ENCODE data around the gene KCNK3.

KCNK3 gene

DNA sequence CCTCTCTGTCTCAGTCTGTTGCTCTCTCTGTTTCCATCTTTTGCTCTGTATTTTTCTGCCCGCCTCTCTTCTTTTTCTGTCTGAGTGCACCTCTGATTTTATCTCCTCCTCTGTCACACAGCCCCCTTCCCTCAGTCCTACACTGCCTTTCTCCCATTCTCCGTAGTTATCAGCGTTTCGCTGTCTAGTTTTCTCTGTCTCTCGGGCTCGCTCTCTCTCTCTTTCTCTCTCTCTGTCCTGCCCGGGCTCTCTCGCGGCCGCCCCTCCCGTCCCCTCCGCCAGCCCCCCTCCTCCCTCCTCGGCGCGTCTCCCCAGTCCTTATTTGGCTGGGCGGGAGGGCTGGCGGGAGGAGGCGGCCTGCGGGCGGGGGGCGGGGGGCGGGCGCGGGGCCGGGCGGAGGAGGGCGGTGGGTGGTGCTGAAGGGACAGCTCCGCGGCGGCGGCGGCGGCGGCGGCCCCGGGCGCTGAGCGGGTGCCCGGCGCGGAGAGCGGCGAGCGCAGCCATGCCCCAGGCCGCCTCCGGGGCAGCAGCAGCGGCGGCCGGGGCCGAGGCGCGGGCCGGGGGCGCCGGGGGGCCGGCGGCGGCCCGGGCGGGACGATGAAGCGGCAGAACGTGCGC is at the start of gene KCNK3:
Gene KCNK3 (plus strand): TSS at position 444 of the 618 bp plus-strand sequence. CDS start 154 bp downstream, at position 598.
- peak; percentile 27 for DNase-seq (ENCODE audit: low spot score)
- Mint-ChIP-seq H3K4me3 (no peak within 1 kb of the TSS), H3K9me3 (no peaks in the 10 kb centered on the region), H3K4me1 (ENCODE audit: low read depth) (no peaks in the 10 kb centered on the region), H3K27ac (no peak within 1 kb of the TSS), H3K27me3 (ENCODE audit: low read depth) (peaks cover 42% of the 10 kb centered on the region), H3K36me3 (ENCODE audit: low read depth) (no peaks in the 10 kb centered on the region)

DNA sequence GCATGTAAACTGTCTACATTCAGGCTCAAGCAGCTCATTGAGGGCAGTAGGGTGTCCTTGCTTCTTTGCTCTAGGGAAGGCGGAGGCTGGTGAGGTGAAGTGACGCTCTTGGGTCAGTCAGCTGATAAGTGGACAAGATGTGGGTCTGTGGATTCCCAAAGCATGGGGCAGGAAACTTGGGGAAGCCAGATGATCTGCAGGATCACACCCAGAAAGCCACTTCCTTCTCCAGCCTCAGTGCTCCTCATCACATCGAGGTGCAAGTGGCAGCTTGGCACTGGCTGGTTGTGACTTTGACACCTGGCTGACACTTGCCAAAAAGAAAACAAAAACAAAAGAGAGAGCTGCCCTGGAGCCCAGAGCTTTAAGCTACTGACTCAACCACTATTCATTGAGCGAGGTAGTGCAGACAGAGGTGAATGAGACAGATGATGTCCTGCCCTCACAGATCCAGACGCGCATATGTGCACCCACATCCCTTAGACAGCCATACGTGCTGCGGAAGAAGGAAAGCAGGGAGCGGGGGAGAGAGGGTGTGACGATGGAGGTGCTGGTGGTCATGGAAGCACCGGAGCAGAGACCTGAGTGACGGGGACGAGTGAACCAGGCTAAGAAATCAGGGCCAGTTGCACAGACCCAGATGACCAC is 48.2 kb upstream of the KCNK3 start:
- Mint-ChIP-seq H3K27ac (no peak overlapping the region), H3K9me3 (no peaks in the 10 kb centered on the region), H3K4me1 (ENCODE audit: low read depth) (no peaks in the 10 kb centered on the region), H3K36me3 (ENCODE audit: low read depth) (no peaks in the 10 kb centered on the region), H3K4me3 (no peak overlapping the region), H3K27me3 (ENCODE audit: low read depth) (peaks cover 21% of the 10 kb centered on the region)
- no peak for DNase-seq (ENCODE audit: low spot score)

DNA sequence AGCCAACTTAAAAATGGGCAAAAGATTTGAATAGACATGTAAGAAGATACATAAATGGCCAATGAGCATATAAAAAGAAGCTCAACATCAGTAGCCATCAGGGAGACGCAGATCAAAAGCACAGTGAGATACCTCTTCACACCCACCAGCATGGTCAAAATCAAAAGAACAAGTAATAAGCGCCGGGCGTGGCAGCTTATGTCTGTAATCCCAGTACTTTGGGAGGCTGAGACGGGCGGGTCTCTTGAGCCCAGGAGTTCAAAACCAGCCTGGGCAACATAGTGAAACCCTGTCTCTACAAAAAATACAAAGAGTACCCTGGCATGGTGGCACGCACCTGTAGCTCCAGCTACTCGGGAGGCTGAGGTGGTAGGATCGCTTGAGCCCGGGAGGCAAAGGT is 46.8 kb upstream of the KCNK3 start:
- Mint-ChIP-seq H3K27ac (no peak overlapping the region), H3K27me3 (ENCODE audit: low read depth) (peaks cover 18% of the 10 kb centered on the region), H3K9me3 (no peaks in the 10 kb centered on the region), H3K4me1 (ENCODE audit: low read depth) (no peaks in the 10 kb centered on the region), H3K36me3 (ENCODE audit: low read depth) (no peaks in the 10 kb centered on the region), H3K4me3 (no peak overlapping the region)
- no peak for DNase-seq (ENCODE audit: low spot score)

DNA sequence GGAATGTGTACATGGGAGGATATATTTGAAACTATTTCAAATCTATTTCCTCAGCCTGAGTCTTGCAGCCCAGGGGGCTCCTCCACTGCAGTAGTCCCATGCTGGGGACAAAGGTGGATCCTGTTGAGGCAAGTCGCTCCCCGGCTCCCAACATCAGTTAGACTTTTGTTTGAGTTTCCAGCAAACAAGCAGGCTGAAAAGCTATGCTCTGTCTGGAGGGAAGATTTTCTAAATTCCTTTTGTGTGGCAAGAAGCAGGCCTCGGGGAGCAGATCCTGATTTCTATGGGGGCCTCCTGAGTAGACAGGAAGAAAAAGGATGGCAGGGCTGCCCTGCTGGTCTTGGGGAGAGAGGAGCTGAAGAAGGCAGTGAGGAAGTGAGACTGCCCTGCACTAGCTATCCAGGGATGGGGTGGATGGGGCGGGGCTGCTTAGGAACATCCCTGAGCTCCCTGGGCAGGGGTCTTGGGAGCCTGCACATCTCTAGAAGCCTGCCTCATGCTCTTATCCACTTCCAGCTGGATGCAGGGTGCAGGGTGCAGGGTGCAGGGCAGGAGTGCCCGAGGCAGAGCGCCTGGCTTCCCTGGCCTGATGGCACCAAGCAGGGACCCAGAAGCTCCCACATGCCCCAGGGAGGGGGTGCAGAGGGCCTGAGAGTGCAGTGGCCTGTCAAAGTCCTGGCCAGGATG is 45.4 kb upstream of the KCNK3 start:
- Mint-ChIP-seq H3K27ac (no peak overlapping the region), H3K27me3 (ENCODE audit: low read depth) (peaks cover 15% of the 10 kb centered on the region), H3K36me3 (ENCODE audit: low read depth) (no peaks in the 10 kb centered on the region), H3K9me3 (no peaks in the 10 kb centered on the region), H3K4me1 (ENCODE audit: low read depth) (no peaks in the 10 kb centered on the region), H3K4me3 (no peak overlapping the region)
- DNase-seq (ENCODE audit: low spot score) = no peak

DNA sequence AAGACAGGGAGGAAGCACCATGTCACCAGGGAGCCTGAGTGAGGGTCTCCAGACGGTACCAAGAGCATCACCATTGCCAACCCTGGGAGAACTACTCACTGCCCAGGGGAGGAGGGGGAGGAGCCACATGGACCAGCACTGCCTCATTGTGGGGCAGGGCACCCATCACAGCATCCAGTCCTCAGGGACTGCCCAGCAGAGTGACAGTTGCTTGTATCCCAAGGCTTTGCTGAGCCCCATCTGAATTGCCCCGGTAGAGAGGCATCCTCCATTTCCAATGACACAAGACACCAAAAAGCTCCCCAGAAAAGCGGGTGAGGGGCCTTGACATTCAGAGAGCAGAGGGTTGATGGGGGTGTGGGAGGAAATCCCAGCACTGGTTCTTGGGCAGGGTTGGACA is 44.5 kb upstream of the KCNK3 start:
- no peak for DNase-seq (ENCODE audit: low spot score)
- Mint-ChIP-seq H3K27me3 (ENCODE audit: low read depth) (peaks cover 15% of the 10 kb centered on the region), H3K4me3 (no peak overlapping the region), H3K4me1 (ENCODE audit: low read depth) (no peaks in the 10 kb centered on the region), H3K36me3 (ENCODE audit: low read depth) (no peaks in the 10 kb centered on the region), H3K27ac (no peak overlapping the region), H3K9me3 (no peaks in the 10 kb centered on the region)

DNA sequence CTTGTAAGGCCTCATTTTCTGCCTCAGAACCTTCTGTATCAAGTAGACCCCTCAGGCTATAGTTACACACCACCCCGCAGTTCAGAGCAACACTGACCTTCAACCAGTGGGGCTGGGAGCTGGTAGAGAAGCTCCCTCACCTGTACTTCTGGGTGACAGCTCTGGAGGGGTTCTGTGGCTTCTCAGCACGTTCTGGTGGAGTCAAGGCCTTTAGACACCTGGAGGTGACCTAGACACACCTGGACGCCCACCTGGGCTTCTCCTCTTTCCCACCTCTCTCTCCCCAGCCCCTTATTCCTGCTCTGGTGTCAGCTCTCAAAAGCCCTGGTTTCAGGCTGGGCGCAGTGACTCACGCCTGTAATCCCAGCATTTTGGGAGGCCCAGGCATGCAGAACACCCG is 44.0 kb upstream of the KCNK3 start:
- Mint-ChIP-seq H3K36me3 (ENCODE audit: low read depth) (no peaks in the 10 kb centered on the region), H3K27me3 (ENCODE audit: low read depth) (peaks cover 15% of the 10 kb centered on the region), H3K4me3 (no peak overlapping the region), H3K4me1 (ENCODE audit: low read depth) (no peaks in the 10 kb centered on the region), H3K27ac (no peak overlapping the region), H3K9me3 (no peaks in the 10 kb centered on the region)
- DNase-seq (ENCODE audit: low spot score) = no peak

DNA sequence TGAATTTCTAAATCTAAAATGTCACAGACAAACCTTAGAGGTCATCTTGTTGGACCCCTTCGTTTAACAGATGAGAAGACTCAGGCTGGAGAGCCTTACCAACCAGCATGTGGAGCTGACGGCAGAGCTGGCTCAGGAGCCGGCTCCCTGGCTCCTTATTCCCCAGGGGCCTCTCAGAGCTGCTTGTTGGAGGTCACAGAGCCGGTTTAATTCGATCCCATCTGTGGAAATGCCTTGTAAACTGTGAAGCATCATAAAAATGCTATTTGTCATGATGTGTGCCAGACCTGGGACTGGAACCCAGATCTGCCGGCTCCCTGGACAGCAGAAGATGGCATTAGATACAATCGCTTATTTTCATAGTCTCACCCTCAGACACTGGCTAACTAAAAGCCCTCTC is 43.2 kb upstream of the KCNK3 start:
- Mint-ChIP-seq H3K4me1 (ENCODE audit: low read depth) (no peaks in the 10 kb centered on the region), H3K4me3 (no peak overlapping the region), H3K9me3 (no peaks in the 10 kb centered on the region), H3K27me3 (ENCODE audit: low read depth) (peaks cover 15% of the 10 kb centered on the region), H3K36me3 (ENCODE audit: low read depth) (no peaks in the 10 kb centered on the region), H3K27ac (no peak overlapping the region)
- no peak for DNase-seq (ENCODE audit: low spot score)

DNA sequence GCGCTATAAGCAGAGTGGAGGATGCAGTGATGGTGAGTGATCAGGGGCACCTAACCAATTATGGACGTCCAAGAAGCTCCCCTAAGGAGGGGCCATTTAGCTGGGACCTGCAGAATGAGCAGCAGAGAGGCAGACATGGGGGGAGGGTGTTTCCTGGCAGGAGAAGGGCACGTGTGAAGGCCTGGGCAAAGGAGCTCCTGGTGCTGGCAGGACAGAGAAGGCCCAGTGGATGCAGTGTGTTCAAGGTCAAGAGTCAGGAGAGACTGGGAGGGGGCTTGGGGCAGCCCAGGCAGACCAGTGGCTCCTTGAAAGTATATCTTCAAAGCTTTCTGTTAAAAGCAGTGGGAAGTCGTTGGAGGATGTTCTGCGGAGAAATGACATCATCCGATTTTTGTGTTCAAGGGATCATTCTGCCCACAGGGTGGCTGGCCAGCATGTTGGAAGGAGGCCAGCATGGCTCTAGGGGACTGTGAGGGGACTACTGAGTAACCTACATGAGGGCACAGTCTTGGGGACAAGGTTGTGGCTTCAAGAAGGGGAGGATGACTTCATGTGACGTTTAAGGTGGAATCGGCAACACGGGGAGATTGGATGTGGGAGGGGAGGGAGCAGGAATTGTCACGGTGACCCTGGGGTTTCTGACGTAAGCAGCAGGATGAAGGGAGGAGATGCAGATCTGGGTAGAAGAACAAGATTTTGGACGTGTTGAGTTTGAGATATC is 42.4 kb upstream of the KCNK3 start:
- no peak overlapping the region for H3K27ac Mint-ChIP-seq
- DNase-seq (ENCODE audit: low spot score) = no peak
- no peaks in the 10 kb centered on the region for H3K4me1 Mint-ChIP-seq (ENCODE audit: low read depth)
- H3K27me3 Mint-ChIP-seq (ENCODE audit: low read depth) = peaks cover 9% of the 10 kb centered on the region
- H3K36me3 Mint-ChIP-seq (ENCODE audit: low read depth) = no peaks in the 10 kb centered on the region
- H3K9me3 Mint-ChIP-seq = no peaks in the 10 kb centered on the region
- no peak overlapping the region for H3K4me3 Mint-ChIP-seq

DNA sequence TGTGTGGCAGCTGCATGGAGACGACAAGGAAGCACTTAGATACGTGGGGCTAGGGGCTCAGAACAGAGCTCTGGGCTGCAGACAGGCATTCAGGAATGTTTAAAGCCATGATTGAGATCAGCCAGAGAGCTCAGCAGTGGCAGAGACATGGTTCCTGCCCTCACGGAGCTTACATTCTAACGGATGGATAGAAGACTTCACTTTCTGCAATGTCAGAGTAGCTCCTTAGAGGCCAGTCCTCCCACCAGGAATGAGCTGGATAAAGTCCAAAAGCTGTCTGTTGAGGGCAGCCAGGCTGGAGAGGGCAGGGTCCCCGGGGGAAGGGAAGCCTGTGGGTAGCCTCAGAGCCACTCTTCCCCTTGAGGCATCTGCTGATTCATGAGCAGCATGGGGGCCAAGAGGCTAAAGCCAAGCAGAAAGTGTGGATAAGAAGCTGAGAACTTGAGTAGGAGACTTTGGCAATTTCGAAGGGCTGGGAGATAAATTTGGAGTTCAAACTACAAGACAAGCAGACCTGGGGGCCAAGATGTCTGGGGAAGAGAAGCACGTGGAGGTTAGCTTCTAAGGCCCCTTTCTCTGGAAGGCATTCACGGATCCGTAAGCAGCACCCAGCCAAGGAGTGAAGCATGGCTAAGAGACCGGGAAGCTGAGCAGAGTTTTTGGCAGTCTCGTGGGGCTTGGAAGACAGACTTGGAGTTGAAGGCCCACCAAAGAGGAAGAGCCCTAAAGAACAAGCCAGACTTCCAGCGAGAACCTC is 41.6 kb upstream of the KCNK3 start:
- Mint-ChIP-seq H3K27ac (no peak overlapping the region), H3K9me3 (no peaks in the 10 kb centered on the region), H3K36me3 (ENCODE audit: low read depth) (no peaks in the 10 kb centered on the region), H3K4me1 (ENCODE audit: low read depth) (no peaks in the 10 kb centered on the region), H3K4me3 (no peak overlapping the region), H3K27me3 (ENCODE audit: low read depth) (peaks cover 4% of the 10 kb centered on the region)
- no peak for DNase-seq (ENCODE audit: low spot score)

DNA sequence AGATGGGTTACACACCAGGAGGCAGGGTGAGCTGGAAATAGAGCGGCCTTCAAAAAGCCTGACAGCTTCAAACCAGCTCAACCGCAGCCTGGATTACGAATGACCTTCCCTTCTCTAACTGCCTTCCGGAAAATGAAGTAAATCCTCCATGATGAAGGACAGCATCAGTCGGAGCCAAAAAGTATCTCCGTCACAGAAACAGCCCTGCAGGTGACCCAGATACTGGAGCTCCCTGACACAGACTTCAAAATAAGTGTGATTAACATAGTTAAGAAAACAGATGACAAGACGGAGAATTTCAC is 41.1 kb upstream of the KCNK3 start:
- H3K4me1 Mint-ChIP-seq (ENCODE audit: low read depth) = no peaks in the 10 kb centered on the region
- H3K27me3 Mint-ChIP-seq (ENCODE audit: low read depth) = no peaks in the 10 kb centered on the region
- no peak overlapping the region for H3K27ac Mint-ChIP-seq
- H3K36me3 Mint-ChIP-seq (ENCODE audit: low read depth) = no peaks in the 10 kb centered on the region
- no peak for DNase-seq (ENCODE audit: low spot score)
- H3K4me3 Mint-ChIP-seq = no peak overlapping the region
- H3K9me3 Mint-ChIP-seq = no peaks in the 10 kb centered on the region

DNA sequence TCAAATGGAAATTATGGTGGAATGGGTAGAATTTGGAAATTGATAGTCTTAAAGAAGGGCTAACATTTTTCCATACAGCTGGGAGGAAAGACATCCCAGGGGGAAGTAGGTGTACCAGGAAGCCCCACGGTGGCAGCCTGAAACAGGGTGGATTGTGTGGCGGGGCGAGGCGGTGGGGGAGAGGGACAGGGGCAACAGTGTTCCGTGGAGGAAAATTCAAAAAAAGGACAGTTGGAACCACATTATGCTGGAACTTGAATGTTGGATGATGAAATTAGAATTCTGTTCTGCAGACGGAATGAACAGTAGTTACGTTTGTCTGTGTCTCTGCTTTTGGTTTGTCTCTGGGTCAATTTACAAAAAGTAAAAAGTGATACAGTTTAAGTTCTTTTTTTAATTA is 40.7 kb upstream of the KCNK3 start:
- no peak for DNase-seq (ENCODE audit: low spot score)
- Mint-ChIP-seq H3K4me3 (no peak overlapping the region), H3K9me3 (no peaks in the 10 kb centered on the region), H3K36me3 (ENCODE audit: low read depth) (no peaks in the 10 kb centered on the region), H3K27ac (no peak overlapping the region), H3K27me3 (ENCODE audit: low read depth) (no peaks in the 10 kb centered on the region), H3K4me1 (ENCODE audit: low read depth) (no peaks in the 10 kb centered on the region)

DNA sequence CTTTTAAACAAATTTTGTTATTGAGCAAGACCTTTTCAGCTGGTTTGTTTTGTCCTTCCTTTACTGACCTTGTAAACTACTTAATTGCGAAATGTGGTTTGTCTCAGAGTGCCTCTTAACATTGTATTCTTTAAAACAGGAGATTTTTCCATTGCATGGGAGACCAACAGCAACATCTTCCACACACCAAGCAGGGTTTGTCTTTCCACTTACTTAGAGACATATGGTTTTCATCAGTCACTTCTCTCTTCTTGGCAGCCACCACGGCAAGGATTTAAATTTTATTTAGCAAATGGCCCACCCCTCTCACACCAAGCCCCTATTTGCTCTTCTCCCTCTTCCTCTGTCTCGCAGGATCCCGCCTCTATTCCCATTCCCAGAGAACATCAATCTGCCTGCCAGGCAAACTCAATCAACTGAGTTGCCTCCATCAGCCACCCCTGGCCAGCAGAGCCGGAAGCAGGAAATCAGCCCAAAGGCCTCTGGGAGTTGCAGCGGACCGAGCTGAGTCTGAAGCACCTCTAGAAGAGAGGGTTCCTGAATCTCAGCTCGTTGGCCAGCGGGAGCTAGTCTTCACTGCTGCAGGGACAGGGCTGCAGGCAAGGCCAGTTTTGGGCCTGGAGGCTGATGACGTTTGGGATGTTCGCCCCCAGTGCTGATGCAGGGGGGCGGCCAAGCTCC is 40.0 kb upstream of the KCNK3 start:
- H3K27me3 Mint-ChIP-seq (ENCODE audit: low read depth) = no peaks in the 10 kb centered on the region
- no peak overlapping the region for H3K4me3 Mint-ChIP-seq
- H3K9me3 Mint-ChIP-seq = no peaks in the 10 kb centered on the region
- H3K36me3 Mint-ChIP-seq (ENCODE audit: low read depth) = no peaks in the 10 kb centered on the region
- H3K27ac Mint-ChIP-seq = no peak overlapping the region
- no peak for DNase-seq (ENCODE audit: low spot score)
- H3K4me1 Mint-ChIP-seq (ENCODE audit: low read depth) = no peaks in the 10 kb centered on the region

DNA sequence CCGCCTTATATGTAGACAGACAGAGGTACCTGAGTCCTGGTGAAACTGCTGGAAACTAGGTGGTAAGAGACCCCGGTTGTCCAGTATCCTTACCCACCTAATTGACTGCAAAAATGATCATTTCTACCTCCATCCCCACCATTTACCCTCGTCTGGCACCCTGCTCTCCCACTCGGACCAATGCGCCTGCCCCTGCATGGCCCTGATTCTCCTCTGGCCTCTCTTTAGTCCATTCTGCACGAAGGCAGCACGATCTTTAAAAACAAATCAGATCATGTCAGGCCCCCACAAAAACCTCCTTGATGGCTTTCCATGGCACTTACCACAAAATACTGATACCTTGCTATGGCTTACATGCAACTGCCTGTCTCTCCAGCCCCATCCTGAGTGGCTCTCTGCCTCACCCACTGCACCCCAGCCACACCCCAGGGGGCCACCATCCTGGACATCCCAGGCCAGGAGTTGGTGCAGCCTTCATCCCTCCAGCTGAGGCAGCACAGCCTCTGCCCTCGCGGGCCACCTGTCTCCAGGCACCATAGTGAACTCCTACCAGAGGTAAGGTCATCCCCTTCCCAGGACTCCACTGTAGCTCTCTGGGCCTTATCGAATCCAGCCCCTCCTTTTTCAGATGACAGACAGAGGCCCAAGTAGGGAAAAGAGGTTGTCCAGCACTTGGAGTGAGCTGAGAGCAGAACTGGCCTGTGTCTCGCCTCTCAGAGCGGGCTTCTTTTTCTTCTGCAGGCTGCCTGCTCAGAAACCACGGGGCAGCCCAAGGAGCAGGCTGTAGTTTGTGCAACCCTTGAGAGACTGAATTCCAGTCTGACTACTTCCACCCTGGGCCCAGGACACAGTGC is 39.1 kb upstream of the KCNK3 start:
- no peak overlapping the region for H3K27ac Mint-ChIP-seq
- no peaks in the 10 kb centered on the region for H3K27me3 Mint-ChIP-seq (ENCODE audit: low read depth)
- no peaks in the 10 kb centered on the region for H3K9me3 Mint-ChIP-seq
- no peak for DNase-seq (ENCODE audit: low spot score)
- H3K4me1 Mint-ChIP-seq (ENCODE audit: low read depth) = no peaks in the 10 kb centered on the region
- no peaks in the 10 kb centered on the region for H3K36me3 Mint-ChIP-seq (ENCODE audit: low read depth)
- H3K4me3 Mint-ChIP-seq = no peak overlapping the region
